Neuron (in vitro differentiated cells): ENCODE measurements around the gene ABCG2.

Experiments used
- H2AFZ ChIP-seq: one replicate; pipeline ENCODE4 v1.6.1; 2013; ENCODE audit warnings: low read depth, mild to moderate bottlenecking, inconsistent platforms, low read length, moderate library complexity
- H3K27me3 ChIP-seq: one replicate; pipeline ENCODE4 v1.6.1; 2013; ENCODE audit warnings: low read length; ENCODE audit not compliant: insufficient read depth
- H3K36me3 ChIP-seq: one replicate; pipeline ENCODE4 v1.6.1; 2013; ENCODE audit warnings: low read length; ENCODE audit not compliant: insufficient read depth
- H3K4me1 ChIP-seq: one replicate; pipeline ENCODE4 v1.6.1; 2013; ENCODE audit warnings: low read length; ENCODE audit not compliant: insufficient read depth
- H3K4me3 ChIP-seq: 2 replicates; pipeline ENCODE4 v1.5.1; 2013; ENCODE audit warnings: mild to moderate bottlenecking, low read length, moderate library complexity
- H3K9me3 ChIP-seq: one replicate; pipeline ENCODE4 v1.6.1; 2013; ENCODE audit warnings: low read length

Gene ABCG2

DNA sequence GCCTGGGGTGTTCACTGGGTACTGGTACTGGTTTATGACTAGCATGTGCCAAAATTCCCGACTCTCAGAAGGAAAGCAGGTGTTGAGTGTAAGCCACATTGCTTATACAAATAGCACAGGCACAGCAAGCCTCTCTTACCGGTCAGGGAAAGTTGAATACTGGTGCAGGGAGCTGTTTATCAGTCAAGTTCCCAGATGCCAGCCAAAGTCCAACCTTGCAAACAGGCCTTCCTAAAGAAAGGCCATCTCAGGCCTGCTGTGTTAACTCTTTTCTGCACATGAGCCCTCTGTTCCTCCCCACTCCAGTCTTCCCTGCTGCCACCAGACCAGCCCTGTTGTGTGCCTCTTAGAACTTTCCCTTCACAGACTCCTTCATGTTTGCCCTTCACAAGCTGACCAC lies 116.8 kb downstream of the ABCG2 start:
- no peaks in the 10 kb centered on the region for H3K4me1 ChIP-seq
- peaks cover 94% of the 10 kb centered on the region for H3K36me3 ChIP-seq
- H3K9me3 ChIP-seq, result no peaks in the 10 kb centered on the region
- H3K4me3 ChIP-seq, result no peak overlapping the region
- H2AFZ ChIP-seq, result no peak overlapping the region
- no peaks in the 10 kb centered on the region for H3K27me3 ChIP-seq

DNA sequence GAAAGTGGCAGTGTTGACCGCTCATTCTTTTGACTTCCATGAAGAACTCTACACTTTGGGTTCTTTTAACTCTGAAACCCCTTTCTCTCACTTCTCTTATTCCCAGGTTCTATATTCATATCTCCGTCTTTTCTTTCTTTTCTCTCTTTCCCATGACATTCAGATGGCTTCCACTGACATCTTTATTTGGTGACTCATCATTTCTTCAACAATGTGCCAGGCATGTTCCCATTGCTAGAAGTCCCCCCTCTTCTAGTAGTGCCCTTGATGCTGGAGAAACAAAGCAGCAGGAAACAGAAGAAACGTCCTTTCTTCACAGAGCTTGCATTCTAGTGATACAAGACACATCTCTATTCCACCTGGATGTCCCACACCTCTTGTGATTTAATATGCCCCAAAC lies 117.7 kb downstream of the ABCG2 start:
- Histone ChIP-seq H3K27me3 (no peaks in the 10 kb centered on the region), H3K36me3 (peaks cover 94% of the 10 kb centered on the region), H3K9me3 (no peaks in the 10 kb centered on the region), H2AFZ (no peak overlapping the region), H3K4me3 (no peak overlapping the region), H3K4me1 (no peaks in the 10 kb centered on the region)
